Activated T-cell treated with anti-CD3 and anti-CD28 coated beads, Interleukin-2, amount 50 U/mL, for 1 hour (primary cell): Measurements from ENCODE around the gene UBE2F.
"Not testable (repeated sequence)": the region's sequence is repeated elsewhere in the genome, so short reads cannot be mapped to it uniquely, and the experiment has no call there.

Source experiments
- DNase-seq: peaks from one replicate; pipeline ENCODE4 v3.0.0-alpha.2; 2020

The UBE2F gene

DNA sequence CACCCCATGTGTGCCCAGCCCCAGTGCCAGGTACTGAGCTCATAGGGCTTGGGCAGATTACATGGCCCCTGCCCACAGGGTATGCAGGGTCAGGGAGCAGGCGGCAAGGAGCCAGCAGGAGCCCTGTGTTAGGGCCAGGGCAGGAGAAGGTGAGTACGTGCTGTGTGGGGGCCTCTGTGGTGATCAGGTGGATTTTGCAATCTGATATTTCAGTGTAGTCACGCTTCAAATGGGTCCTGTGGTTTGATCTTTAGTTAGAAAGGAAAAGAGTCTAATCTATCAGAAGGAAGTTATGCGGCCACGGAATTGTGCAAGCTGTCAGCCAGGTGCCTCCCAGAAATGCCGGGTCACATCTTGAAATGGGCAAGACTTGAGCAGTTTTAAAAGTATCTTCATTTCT, 13.9 kb downstream of the UBE2F start:
- DNase-seq: no peak

DNA sequence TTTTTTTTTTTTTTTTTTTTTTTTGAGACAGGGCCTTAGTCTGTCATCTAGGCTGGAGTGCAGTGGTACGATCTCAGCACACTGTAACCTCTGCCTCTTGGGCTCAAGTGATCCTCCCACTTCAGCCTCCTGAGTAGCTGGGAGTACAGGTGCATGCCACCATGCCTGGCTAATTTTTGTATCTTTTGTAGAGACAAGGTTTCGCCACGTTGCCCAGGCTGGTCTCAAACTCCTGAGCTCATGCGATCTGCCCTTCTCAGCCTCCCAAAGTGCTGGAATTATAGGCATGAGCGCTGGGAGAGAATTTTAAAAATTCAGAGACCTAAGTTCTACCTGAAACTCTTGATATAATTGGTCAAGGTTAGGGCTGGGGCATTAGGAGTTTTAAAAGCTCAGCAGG, 14.8 kb downstream of the UBE2F start:
- not testable (repeated sequence) for DNase-seq

DNA sequence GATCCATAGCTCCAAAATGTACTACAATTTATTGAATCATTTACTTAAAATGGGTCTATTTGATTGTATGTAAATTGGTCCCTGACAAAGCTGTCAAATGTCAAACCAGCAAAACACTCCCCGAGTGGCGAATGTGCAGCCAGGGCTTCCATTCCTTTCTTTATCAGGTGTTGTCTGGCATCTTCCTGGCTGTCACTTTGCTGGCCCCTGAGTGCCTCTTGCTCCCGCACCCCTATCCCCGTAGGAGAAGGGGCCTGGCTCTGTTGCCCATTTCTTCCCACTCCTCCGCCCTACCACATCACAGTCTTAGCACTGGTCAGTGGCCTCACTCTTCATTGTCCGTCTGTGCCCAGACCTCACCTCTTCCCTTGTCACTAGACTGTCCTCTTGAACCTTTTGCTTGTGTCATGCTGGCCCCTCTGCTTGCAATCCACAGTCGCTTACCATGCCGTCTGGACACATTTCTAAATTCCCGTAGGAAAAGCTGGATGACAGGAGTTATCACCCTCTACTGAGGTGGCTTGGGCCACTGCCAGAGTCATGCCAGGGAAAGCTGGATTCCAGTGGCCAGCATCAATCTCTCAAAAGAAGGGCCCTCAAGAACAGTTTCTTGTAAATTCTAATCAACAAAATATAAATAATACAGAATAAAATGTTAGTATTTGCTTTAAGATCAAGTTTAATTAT, 15.4 kb downstream of the UBE2F start:
- no peak for DNase-seq

DNA sequence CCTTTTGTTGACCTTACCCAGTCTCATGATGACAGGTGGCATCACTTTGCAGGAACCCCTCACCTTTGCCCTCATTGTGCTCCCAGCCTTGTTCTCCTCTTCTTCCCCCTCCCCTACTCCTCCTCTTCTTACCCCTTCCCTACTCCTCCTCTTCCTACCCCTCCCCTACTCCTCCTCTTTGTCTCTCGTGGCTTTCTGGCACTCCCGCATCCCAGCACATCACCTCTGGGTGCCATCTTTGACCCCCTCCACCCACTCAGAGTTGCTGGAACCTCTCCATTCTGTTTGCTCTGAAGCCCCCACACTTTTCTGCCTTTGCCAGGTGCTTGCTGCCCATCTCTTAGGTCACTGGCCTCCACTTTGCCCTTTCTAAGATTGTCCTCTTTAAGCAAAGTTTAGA, 17.1 kb downstream of the UBE2F start:
- DNase-seq: no peak

DNA sequence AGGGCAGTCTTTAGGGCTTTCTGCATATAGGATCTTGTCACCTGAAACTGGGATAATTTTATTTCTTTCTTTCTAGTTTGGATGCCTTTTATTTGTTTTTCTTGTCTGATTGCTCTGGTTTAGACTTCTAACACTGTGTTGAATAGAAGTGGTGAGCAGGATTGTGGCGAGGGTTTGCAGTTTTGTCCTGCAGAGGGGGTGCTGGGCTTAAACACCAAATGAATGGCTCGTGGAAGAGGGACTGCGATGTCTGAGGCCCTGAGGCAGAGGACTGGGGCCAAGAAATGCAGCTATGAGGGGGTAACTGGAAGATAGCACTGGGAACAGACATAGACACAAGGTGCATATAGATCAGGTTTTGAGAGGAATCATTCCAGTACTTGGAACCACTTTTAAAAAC, 20.5 kb downstream of the UBE2F start:
- no peak for DNase-seq

DNA sequence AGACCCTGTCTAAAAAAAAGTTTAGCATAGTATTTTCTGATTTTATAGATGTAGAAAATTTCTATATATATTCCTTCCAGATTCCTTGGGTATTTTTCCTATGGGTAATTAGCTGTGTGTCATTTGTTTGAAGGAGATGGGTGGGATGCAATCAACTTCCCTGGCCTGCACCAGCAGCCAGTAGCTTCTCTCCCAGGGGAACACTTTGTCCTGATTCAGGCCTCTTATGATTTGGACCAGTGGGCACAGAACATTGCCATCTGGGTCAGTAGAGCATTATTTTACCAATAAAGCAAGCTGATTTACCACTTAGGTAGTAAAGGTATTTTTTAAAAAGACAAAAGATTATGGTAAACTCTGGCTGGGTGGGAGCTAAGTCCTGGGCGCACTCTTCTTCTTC, 26.9 kb downstream of the UBE2F start:
- no peak for DNase-seq

DNA sequence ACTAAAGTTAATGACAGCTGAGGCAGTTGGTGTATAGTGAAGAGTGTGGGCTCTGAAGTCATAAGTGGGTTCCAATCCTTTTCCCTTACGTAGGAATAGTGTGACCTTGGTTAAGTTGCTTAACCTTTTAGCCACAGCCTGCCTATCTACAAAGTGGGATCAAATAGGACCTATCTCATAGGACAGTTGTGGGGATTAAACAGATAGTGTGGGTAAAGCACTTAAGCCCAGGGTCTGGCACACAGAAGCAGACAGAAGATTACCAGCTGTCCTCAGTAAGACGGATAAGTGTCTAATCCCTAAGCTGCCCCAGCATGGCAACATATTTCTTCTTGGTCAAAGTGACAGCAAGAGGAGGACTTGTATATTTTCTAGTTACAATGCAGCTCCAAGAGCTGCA, 28.2 kb downstream of the UBE2F start:
- DNase-seq: no peak

DNA sequence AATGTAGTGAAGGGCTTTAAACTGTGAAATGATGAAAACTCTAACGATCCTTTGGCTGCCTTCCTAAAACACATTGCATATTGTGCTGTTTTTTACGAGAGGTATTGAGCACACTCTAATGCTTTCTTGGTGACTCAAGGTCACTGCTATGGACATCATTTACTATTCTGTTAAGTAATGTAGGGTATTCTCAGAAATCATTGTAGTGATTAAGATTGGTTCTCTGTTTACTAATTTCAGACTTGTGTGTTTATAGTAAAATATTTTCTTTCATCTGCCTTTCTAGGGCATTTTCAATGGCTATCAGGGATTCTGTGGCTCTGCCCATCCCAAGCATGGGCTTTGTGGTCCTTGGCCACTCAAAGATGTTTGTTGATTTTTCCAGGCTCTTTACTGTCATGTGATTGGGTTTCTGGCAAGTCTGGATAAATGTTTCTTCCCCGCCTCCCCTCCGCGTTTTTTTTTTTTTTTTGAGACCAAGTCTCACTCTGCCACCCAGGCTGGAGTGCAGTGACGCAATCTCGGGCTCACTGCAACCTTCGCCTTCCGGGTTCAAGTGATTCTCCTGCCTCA, 29.3 kb downstream of the UBE2F start:
- DNase-seq: no peak

DNA sequence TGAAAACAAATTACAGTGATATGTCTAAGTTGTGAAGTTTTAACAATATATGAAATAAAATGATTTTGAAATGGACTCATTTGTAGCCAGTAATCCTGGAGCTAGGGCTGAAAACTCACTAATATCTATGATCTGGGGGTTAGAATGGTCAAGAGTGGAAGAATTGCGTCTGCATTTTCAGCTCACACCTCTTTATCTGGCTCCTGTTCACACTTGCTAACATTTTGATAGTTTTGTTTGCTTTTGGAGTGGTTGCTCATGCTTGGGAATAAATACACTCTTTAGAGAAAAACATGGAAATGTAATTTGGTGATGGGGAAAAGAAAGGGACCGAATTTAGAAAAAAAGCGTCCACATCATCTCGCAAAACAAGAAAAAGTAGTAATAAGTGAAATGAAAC, 30.7 kb downstream of the UBE2F start:
- DNase-seq: no peak

DNA sequence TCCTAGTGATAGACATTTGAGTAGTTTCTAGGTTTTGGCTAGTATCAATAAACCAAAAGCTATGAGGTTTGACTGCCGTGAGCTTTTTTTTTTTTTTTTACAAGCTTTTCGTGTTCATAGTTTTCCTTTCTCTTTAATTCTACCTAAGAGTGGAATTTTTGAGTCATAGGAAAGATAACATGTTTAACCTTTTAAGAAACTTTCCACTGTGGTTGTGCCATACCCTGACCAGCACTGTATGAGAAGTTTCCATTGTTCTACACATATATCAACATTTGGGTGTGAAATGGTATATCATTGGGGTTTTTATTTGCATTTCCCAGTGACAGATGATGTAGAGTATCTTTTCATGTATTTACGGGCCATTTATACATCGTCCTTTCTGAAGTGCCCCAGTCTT, 31.7 kb downstream of the UBE2F start:
- no peak for DNase-seq

DNA sequence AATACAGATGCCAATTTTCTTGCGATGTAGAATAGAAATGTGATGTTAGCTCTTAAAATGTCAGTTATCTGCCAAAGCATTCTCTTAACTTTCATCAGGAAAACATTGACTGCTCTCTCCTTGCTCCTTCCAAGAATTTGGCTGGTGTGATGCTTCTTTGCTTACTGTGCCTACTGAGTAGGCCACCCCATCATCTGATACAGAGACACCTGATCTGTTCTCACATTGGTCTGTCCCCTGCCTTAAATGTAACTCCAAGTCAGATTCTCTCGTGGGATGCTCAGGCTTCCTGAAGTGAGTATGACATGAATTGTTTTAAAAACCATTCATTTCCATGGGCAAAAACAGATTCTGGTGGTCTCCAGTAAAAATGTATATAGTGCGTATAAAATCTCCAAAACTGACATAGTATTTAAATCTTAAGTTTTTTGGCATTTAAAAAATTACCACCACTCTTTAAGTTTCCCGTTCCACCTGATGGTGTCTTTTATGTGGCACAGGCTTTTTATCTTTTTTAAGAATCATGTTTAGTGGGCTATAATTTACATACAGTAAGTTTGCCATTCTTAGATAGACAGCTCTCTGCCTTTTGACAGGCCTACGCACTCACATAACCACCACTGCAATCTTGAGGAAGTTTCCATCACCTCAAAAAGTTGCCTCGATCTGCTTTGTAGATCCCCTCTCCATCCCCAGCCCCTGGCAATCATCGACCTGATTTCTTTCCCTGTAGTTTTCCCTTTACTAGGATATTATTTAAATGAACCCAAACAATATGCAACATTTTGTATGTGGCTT, 36.6 kb downstream of the UBE2F start:
- no peak for DNase-seq

DNA sequence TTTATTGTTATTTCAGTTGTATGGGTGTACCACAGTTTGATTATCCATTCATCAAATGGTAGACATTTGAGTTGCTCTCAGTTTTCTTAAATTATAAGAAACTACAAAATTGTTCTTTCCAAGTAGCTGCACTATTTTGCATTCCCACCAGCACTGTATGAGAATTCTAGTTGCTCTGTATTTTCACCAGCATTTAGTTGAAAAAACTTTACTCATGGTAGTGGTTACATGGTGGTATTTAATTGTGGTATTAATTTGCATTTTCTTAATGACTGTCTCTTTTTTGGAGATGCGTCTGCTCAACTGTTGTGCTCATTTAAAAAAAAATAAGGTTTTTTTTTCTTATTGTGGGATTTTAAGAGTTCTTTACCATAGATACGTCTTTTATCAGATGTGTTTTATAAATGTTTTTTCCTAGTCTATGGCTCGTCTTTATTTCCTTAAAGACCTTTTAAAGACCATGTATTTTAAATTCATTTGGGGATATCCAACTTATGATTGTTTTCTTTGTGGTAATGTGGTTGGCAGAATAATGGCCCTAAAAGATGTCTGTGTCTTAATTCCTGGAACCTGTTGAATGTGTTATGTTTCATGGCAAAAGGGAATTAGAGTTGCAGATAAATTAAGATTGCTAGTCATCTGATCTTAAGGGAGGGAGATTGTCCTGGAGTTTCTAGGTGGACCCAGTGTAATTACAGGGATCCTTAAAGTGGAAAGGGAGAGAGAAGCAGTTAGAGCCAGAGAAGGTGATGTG, 37.4 kb downstream of the UBE2F start:
- no peak for DNase-seq

DNA sequence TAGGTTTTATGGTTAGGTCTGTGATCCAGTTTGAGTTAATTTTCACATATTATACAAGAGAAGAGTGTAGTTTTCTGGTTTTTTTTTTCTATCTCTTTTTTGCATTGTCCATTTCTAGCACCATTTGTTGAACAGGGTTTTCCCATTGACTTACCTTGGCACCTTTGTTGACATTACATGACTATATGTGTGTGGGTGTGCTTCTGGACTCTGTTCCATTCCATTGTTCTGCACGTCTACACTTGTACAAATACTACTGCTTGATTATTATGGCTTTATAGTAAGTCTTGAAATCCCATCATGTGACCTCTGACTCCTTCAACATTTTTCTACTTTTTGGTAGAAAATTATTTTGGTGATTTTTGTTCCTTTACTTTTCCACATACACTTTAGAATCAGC, 38.7 kb downstream of the UBE2F start:
- no peak for DNase-seq

DNA sequence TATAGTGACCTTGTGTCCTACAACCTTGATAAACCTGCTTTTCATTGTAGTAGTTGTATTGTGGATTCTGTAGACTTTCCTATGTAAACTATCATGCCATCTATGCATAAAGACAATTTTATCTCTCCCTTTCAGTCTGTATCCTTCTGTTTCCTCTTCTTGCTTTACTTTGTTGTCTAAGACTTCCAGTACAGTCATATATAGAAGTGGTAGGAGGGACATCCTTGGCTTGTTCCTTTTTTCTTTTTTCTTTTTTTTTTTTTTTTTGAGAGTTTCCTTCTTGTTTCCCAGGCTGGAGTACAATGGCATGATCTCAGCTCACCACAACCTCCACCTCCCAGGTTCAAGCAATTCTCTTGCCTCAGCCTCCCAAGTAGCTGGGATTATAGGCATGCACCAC, 39.7 kb downstream of the UBE2F start:
- DNase-seq: no peak

DNA sequence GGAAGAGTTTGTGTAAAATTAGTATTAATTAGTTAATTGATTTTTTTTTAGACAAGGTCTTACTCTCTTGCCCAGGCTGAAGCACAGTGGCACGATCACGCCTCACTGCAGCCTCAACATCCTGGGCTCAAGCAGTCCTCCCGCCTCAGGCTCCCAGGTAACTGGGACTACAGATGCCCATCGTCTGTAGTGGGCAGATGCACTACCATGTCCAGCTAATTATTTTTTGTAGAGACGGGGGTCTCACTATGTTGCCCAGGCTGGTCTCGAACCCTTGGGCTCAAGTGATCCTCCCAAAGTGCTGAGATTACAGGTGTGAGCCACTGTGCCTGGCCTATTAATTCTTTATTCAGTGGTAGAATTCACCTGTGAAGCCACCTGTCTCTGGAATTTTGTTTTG, 41.1 kb downstream of the UBE2F start:
- DNase-seq: no peak

DNA sequence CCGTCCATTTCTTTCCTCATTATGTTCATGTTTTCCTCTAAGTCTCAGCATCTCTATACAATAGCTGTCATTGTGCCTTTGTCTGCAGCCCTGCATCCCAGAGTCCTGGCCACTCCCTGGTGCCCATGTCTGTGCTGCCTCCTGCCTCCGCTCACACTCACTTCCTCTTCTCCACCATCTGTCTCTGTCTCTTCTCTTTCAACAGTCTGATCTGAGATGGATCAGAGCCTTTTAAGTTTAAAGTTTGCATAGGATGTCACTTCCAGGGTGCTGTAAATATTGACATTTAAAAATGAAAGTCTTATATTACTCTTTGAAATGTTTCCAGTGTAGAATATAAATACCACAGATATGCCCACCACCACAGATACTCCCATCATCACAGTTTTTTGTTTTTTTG, 42.7 kb downstream of the UBE2F start:
- no peak for DNase-seq

DNA sequence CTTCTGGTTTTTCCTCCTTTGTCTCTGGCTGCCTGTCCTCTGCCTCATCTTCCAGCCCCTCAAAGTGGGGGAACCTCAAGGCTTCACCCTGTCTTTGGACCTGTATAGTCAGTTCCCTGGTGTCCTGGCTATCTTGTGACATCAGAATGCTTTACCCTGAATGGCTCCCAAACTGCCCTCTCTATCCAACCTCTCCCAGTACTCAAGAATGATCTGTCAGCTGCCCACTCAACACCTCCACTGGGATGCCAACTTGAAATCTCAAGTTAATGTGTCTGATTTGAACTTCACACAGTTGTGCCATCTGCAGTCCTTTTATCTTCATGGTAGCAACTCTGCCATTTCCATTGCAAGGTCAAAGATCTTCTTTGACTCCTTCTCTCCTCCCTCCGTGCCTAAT, 43.8 kb downstream of the UBE2F start:
- no peak for DNase-seq

DNA sequence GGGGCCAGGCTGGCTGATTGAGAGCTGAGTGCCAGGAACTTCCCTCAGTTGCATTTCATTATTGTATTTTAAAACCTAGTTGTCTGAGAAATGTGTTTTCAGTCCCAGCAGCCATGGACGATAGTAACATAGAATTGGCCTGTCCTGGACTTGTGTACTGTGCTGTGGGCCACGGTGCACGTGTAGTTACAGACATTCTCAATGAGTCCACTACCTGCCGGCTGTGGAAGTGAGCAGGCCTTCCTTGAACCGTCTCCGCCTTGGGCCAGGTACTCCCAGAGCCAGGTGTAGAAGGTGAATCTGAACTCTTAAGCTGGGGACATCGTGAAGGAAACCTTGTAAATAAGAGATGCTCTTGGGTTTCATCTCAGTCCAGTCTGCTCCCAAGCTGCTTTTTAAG, 47.0 kb downstream of the UBE2F start:
- no peak for DNase-seq

DNA sequence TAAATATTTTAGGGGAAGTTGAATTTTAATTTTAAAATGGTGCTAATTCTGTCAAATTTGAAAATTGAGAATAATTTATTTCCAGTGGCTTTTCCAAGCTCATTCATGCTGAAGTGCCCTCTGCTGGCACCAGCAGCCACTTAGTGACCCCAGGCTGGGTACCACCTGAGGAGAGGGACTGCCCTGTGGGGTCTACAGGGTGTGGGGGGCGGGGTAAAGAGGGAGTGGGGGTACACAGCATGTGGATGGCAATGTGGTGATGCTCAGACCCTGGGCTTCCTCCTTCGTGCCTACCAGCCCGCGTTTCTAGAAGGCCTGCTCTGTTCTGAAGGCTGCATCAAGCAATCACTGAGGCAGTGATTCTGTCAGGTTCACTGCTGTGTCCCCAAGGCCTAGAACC, 48.9 kb downstream of the UBE2F start:
- no peak for DNase-seq

DNA sequence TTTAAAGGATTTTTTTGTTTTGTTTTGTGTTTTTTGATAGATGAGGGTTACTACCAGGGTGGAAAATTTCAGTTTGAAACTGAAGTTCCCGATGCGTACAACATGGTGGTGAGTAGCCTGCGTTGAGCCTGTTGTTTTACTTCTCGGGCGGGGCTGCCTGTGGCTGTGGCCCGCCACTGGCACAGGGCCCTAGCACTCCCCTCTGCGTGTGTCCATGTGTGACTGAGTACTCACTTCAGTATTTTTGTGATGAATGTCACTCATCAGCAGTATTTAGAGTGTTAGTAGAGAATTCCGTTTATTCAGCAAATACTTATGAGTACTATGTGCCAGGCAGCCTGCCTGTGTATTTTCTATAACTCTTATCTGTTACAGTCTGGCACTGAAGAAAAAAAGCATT, 49.7 kb downstream of the UBE2F start:
- no peak for DNase-seq

DNA sequence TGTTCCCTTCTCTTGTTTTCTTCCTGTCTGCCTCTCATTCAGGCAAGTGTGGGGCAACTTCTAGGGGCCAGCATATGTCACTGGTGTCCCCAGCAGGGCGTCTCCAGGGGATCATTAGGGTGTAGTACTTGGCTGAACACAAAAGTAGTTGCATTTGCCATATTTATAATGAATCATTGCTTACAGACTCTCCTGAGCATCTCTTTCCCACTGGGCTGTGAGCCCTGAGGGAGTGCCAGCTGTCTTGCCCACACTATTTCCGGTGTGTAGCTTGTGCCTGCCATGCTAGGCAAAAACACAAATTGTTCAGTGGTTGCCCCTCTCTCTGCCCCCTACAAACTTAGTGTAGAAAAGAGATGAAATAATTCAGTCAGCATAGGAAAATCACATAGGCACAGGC, 53.1 kb downstream of the UBE2F start:
- no peak for DNase-seq

DNA sequence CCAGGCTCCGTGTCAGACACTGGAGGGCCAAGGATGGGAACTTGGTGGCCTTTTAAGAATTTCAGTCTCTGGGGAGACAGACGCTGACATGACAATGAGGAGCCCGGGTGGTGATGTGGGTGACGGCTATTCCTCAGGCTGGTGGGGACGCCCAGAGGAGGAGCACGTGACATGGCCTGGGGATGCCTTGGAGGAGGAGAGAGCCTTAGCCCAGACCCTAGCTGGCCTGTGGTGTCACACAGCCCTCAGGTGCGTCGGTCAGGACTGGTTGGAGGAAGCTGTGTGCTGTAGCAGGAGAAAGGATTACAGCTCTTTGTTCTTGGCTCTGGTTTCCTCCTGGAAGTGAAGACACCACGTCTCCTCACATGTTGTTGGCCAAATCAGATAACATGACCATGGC, 54.0 kb downstream of the UBE2F start:
- no peak for DNase-seq

DNA sequence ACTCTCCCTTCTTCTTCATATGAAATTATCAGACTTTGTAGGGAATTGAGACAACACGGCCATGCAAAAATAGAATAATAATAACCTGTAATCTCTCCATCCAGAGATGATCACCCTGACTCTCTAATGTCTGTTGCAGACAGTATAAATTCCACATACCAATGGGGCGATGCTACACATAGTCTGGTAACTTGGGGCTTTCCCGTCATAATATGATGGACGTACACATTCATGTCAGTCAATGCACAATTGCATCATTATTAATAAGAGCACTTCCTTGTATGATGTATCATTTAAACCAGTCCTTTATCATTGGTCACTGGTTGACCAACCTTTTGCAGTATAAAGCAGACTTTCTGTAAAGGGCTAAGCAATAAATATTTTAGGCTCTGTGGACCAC, 54.5 kb downstream of the UBE2F start:
- no peak for DNase-seq
